HCT116 (cell line): ENCODE measurements around the gene POLR1B. TPM values are rescaled to one million over a fixed set of nuclear protein-coding genes. Genes with fewer than 3 reads are reported as not detected.

ENCODE experiments used
- ATAC-seq: fragments of 200-7000 bp; cut with Tn5 transposase; 2 replicates; pipeline ENCODE4 v1.9.1; 2020; ENCODE audit warnings: mild to moderate bottlenecking, moderate library complexity
- BruUV-seq: library from RNA; stranded (reverse); fragments of 400-500 nt; replicated peaks from 2 replicates; lab custom pipeline; 2021; lab: Mats Ljungman, UMichigan
- CTCF ChIA-PET: fragments of 300-600 bp; sonication (Branson Sonifier 250); formaldehyde crosslinking; loops from one replicate; lab custom pipeline; 2021; ENCODE audit warnings: antibody characterized with exemption; lab: Charles Lee
- POLR2A ChIA-PET: fragments of 300-600, 350-600 bp; sonication (Branson Sonifier 250); formaldehyde crosslinking; loops from one replicate; lab custom pipeline; 2021; ENCODE audit warnings: antibody characterized with exemption; lab: Charles Lee
- RAD21 ChIA-PET, 2 experiments: fragments of 300-600 bp; sonication (Branson Sonifier 250); formaldehyde crosslinking; loops; one replicate each; lab custom pipeline; 2023; ENCODE audit warnings: low total read pairs in 2 of 2; ENCODE audit not compliant: uncharacterized antibody in 2 of 2, unreplicated experiment in 2 of 2, low non-redundant PET in 1 of 2; lab: Charles Lee
- DNase-seq: peaks from one replicate; pipeline ENCODE4 v3.0.0-alpha.2; 2010; ENCODE audit warnings: low read depth, low spot score
- H2AFZ ChIP-seq: fragments of 200-600 bp; shearing (Covaris generic), sonication (generic); 2 replicates; pipeline ENCODE4 v1.6.1; 2017; ENCODE audit warnings: low read depth, mixed run types, mixed read lengths, antibody characterized with exemption, low read length; ENCODE audit not compliant: poor library complexity, severe bottlenecking
- H3K27ac ChIP-seq: 2 replicates; pipeline ENCODE4 v1.5.1; 2012; ENCODE audit warnings: low read depth, low read length
- H3K27me3 ChIP-seq: fragments of 200-600 bp; sonication (generic); 2 replicates; pipeline ENCODE4 v1.6.1; 2016; ENCODE audit warnings: mixed run types, low read length, mixed read lengths; ENCODE audit not compliant: insufficient read depth
- H3K36me3 ChIP-seq, 2 experiments: fragments of 200-500 bp in 1 of 2; fragments of 200-600 bp in 1 of 2; sonication (Bioruptor generic) in 1 of 2; sonication (generic) in 1 of 2; 2 replicates each; pipeline versions ENCODE4 v1.5.1 to v1.6.1; 2014 to 2016; ENCODE audit warnings: low read length in 2 of 2, inconsistent platforms in 1 of 2, mixed read lengths in 1 of 2, mixed run types in 1 of 2; ENCODE audit not compliant: insufficient read depth in 2 of 2, control insufficient read depth in 1 of 2
- H3K4me1 ChIP-seq, 2 experiments: fragments of 200-600 bp in 1 of 2; sonication (generic) in 1 of 2; 2 replicates each; pipeline versions ENCODE4 v1.5.1 to v1.6.1; 2012 to 2017; ENCODE audit warnings: low read length in 2 of 2, inconsistent platforms in 1 of 2, mild to moderate bottlenecking in 1 of 2, mixed read lengths in 1 of 2, mixed run types in 1 of 2, moderate library complexity in 1 of 2; ENCODE audit not compliant: insufficient read depth in 2 of 2, control insufficient read depth in 1 of 2
- H3K4me2 ChIP-seq: fragments of 200-600 bp; sonication (generic); 2 replicates; pipeline ENCODE4 v1.6.1; 2017; ENCODE audit warnings: mixed run types, low read length, mixed read lengths
- H3K4me3 ChIP-seq, 2 experiments: fragments of 200-600 bp in 1 of 2; sonication (generic) in 1 of 2; replicated peaks in 1 of 2; 2 replicates each; pipeline ENCODE4 v1.5.1; 2011 to 2016; ENCODE audit warnings: low read length in 2 of 2, control low read depth in 1 of 2, low read depth in 1 of 2, mild to moderate bottlenecking in 1 of 2, mixed read lengths in 1 of 2, mixed run types in 1 of 2
- H3K79me2 ChIP-seq: fragments of 200-600 bp; sonication (generic); 2 replicates; pipeline ENCODE4 v1.6.1; 2017; ENCODE audit warnings: mild to moderate bottlenecking, mixed run types, low read length, moderate library complexity, mixed read lengths; ENCODE audit not compliant: insufficient read depth
- H3K9ac ChIP-seq: fragments of 200-600 bp; sonication (generic); 2 replicates; pipeline ENCODE4 v1.6.1; 2016; ENCODE audit warnings: low read length, mixed read lengths
- H3K9me2 ChIP-seq: fragments of 200-600 bp; sonication (generic), shearing (Covaris generic); 2 replicates; pipeline ENCODE4 v1.6.1; 2017; ENCODE audit warnings: mixed run types, mild to moderate bottlenecking, moderate library complexity; ENCODE audit not compliant: insufficient read depth
- H3K9me3 ChIP-seq, 2 experiments: fragments of 200-500 bp in 1 of 2; fragments of 200-600 bp in 1 of 2; sonication (Bioruptor generic) in 1 of 2; sonication (generic) in 1 of 2; 2 replicates each; pipeline ENCODE4 v1.6.1; 2014 to 2017; ENCODE audit warnings: low read length in 2 of 2, mixed read lengths in 2 of 2, inconsistent platforms in 1 of 2, low read depth in 1 of 2, mild to moderate bottlenecking in 1 of 2, mixed run types in 1 of 2, moderate library complexity in 1 of 2; ENCODE audit not compliant: control insufficient read depth in 1 of 2, insufficient read depth in 1 of 2
- H4K20me1 ChIP-seq: fragments of 200-600 bp; sonication (generic), shearing (Covaris generic); 2 replicates; pipeline ENCODE4 v1.6.1; 2017; ENCODE audit warnings: mixed run types, mild to moderate bottlenecking, moderate library complexity; ENCODE audit not compliant: insufficient read depth
- EGR1 ChIP-seq: IDR thresholded peaks from 2 replicates; pipeline ENCODE4 v1.6.1; 2012; ENCODE audit warnings: low read depth
- ELF1 ChIP-seq: IDR thresholded peaks from 2 replicates; pipeline ENCODE4 v1.6.1; 2012; ENCODE audit warnings: low read depth, borderline replicate concordance
- EZH2phosphoT487 ChIP-seq: fragments of 200-600 bp; IDR thresholded peaks from 2 replicates; pipeline ENCODE4 v1.6.1; 2018; ENCODE audit warnings: antibody characterized with exemption, borderline replicate concordance
- FOSL1 ChIP-seq: IDR thresholded peaks from 2 replicates; pipeline ENCODE4 v1.6.1; 2012; ENCODE audit warnings: low read depth
- POLR2A ChIP-seq: IDR thresholded peaks from 2 replicates; pipeline ENCODE4 v1.7.0; 2011; ENCODE audit warnings: borderline replicate concordance; ENCODE audit not compliant: insufficient read depth, insufficient read length; ENCODE audit errors: extremely low read depth
- RAD21 ChIP-seq: IDR thresholded peaks from 2 replicates; pipeline ENCODE4 v1.6.1; 2012; ENCODE audit warnings: low read depth, mild to moderate bottlenecking
- TCF7L2 ChIP-seq: IDR thresholded peaks from 2 replicates; pipeline ENCODE4 v1.7.0; 2011; ENCODE audit warnings: borderline replicate concordance, inconsistent platforms; ENCODE audit not compliant: insufficient read depth, insufficient read length; ENCODE audit errors: extremely low read depth
- ZFX ChIP-seq: fragments of 450-650 bp; IDR thresholded peaks from 2 replicates; pipeline ENCODE4 v1.6.1; 2017
- intact Hi-C: fragments of 100-400 bp; cut with micrococcal nuclease; formaldehyde crosslinking; loops from 2 replicates; pipeline ENCODE4 v1.10.0; 2022
- total RNA-seq: library from RNA; stranded (reverse); gene quantifications from one replicate; pipeline ENCODE4 v1.2.1, GENCODE V29; 2021; ENCODE audit not compliant: unreplicated experiment
- TF ChIP-seq, protein P1 (sequence below), 3 experiments: fragments of 200-600 bp in 1 of 3; sonication (generic) in 1 of 3; IDR thresholded peaks in 2 of 3; conservative IDR thresholded peaks in 1 of 3; 2 replicates each; pipeline ENCODE4 v1.5.1; 2012 to 2017; ENCODE audit warnings: low read depth in 2 of 3, low read length in 2 of 3, antibody characterized with exemption in 1 of 3, borderline replicate concordance in 1 of 3, control low read depth in 1 of 3, mild to moderate bottlenecking in 1 of 3, mixed read lengths in 1 of 3, mixed run types in 1 of 3, moderate library complexity in 1 of 3; ENCODE audit not compliant: insufficient read depth in 1 of 3
- TF ChIP-seq, protein P2 (sequence below): IDR thresholded peaks from 2 replicates; pipeline ENCODE4 v1.6.1; 2012; ENCODE audit warnings: low read depth
- TF ChIP-seq, protein P3 (sequence below): IDR thresholded peaks from 2 replicates; pipeline ENCODE4 v1.6.1; 2011; ENCODE audit warnings: mild to moderate bottlenecking, low read length, moderate library complexity; ENCODE audit not compliant: insufficient replicate concordance; ENCODE audit errors: extremely low read depth

The POLR1B gene
- total RNA-seq, 1 experiment from 2014 or later: 57.7 TPM

DNA sequence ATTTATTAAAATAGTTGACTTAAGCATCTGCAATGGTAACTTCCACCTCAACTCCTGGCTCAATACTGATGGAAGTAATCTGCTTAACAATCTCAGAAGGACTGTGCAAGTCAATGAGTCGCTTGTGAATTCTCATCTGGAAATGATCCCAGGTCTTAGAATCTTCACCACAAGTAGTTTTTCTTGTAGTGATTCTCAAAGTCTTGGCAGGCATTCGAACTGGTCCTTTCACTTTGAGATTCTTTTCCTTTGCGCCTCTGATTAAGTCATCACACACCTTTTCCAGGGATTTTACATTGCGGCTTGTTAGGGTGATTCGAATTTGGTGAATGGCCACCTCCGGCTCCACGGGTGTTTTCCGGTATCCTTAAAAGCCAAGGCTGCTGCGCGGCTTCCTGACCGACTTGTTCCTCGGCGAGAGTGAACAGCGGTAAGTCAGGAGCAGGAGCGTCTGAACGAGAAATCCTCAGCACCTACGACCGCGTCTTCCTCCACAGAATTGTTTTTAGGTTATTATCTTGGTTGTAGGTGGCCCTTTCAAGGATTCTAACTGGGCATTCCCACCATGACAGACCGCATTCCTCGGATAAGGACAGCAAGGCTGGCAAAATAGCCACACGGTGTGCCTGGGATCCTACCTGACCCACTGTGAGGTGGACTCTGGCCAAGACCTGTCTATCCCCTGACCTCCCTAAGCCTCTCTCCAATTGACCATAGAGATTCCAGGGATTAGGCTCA is 79.7 kb downstream of the POLR1B start:
- H2AFZ ChIP-seq: peak overlapping the region; percentile 85
- ChIA-PET CTCF (no interaction called here), POLR2A (no interaction called here), RAD21 (no interaction called here)
- no peaks in the 10 kb centered on the region for H3K79me2 ChIP-seq
- no peak overlapping the region for H3K27ac ChIP-seq
- ATAC-seq: no peak
- no peaks in the 10 kb centered on the region for H3K36me3 ChIP-seq
- H3K9ac ChIP-seq: no peak overlapping the region
- BruUV-seq: no TSS peak
- intact Hi-C loops: no loop called here
- H3K9me3 ChIP-seq: no peaks in the 10 kb centered on the region
- H3K4me3 ChIP-seq: no peak overlapping the region
- no peak for DNase-seq
- no peaks in the 10 kb centered on the region for H3K27me3 ChIP-seq
- no peak for TF ChIP-seq TCF7L2
- no peak for TF ChIP-seq ZFX
- H3K4me1 ChIP-seq: peaks cover 22 to 56% of the 10 kb centered on the region in 2 experiments
- no peaks in the 10 kb centered on the region for H3K9me2 ChIP-seq
- peak overlapping the region; percentile 41 for H3K4me2 ChIP-seq
- no peaks in the 10 kb centered on the region for H4K20me1 ChIP-seq

DNA sequence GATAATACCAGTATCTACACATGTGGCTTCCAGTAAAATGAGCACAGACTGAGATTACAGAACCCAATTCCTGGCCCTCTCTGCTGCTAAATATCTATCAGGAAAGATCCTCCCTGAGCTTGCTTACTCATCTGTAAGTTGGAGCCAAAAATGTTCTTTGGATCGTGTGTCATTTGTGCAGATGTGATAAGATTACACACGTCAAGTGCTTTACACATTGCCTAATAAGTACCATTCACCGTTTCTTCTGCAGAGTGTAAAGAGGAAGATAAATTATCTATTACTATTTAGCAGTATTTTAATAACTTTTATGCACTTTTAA is 80.2 kb downstream of the POLR1B start:
- Histone ChIP-seq H2AFZ (peak overlapping the region; percentile 85), H4K20me1 (no peaks in the 10 kb centered on the region), H3K9ac (no peak overlapping the region), H3K27ac (no peak overlapping the region), H3K4me3 (no peak overlapping the region), H3K4me2 (peak overlapping the region; percentile 41), H3K9me2 (no peaks in the 10 kb centered on the region), H3K4me1 (peaks cover 28 to 61% of the 10 kb centered on the region in 2 experiments), H3K27me3 (no peaks in the 10 kb centered on the region), H3K36me3 (no peaks in the 10 kb centered on the region), H3K79me2 (no peaks in the 10 kb centered on the region), H3K9me3 (no peaks in the 10 kb centered on the region)
- intact Hi-C loops: no loop called here
- ATAC-seq (no peak), DNase-seq (no peak)
- POLR2A ChIA-PET: no interaction called here
- CTCF ChIA-PET: interaction anchor here (1.4 kb wide), 1 partner anchor 23 kb away, joined by 3 read pairs; no protein-coding TSS in a partner anchor
- RAD21 ChIA-PET: no interaction called here
- BruUV-seq: no TSS peak
- no peak for TF ChIP-seq EGR1
- no peak for TF ChIP-seq FOSL1
- TF ChIP-seq, protein P1, sequence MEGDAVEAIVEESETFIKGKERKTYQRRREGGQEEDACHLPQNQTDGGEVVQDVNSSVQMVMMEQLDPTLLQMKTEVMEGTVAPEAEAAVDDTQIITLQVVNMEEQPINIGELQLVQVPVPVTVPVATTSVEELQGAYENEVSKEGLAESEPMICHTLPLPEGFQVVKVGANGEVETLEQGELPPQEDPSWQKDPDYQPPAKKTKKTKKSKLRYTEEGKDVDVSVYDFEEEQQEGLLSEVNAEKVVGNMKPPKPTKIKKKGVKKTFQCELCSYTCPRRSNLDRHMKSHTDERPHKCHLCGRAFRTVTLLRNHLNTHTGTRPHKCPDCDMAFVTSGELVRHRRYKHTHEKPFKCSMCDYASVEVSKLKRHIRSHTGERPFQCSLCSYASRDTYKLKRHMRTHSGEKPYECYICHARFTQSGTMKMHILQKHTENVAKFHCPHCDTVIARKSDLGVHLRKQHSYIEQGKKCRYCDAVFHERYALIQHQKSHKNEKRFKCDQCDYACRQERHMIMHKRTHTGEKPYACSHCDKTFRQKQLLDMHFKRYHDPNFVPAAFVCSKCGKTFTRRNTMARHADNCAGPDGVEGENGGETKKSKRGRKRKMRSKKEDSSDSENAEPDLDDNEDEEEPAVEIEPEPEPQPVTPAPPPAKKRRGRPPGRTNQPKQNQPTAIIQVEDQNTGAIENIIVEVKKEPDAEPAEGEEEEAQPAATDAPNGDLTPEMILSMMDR (IDR thresholded peaks at IDR 0.05 in 2 of 3, conservative IDR thresholded peaks at IDR 0.05 in 1 of 3; ENCODE audit: borderline replicate concordance in 1 of 3, insufficient read depth in 1 of 3, low read depth in 2 of 3, low read length in 2 of 3): no peak
- TF ChIP-seq, protein P2, sequence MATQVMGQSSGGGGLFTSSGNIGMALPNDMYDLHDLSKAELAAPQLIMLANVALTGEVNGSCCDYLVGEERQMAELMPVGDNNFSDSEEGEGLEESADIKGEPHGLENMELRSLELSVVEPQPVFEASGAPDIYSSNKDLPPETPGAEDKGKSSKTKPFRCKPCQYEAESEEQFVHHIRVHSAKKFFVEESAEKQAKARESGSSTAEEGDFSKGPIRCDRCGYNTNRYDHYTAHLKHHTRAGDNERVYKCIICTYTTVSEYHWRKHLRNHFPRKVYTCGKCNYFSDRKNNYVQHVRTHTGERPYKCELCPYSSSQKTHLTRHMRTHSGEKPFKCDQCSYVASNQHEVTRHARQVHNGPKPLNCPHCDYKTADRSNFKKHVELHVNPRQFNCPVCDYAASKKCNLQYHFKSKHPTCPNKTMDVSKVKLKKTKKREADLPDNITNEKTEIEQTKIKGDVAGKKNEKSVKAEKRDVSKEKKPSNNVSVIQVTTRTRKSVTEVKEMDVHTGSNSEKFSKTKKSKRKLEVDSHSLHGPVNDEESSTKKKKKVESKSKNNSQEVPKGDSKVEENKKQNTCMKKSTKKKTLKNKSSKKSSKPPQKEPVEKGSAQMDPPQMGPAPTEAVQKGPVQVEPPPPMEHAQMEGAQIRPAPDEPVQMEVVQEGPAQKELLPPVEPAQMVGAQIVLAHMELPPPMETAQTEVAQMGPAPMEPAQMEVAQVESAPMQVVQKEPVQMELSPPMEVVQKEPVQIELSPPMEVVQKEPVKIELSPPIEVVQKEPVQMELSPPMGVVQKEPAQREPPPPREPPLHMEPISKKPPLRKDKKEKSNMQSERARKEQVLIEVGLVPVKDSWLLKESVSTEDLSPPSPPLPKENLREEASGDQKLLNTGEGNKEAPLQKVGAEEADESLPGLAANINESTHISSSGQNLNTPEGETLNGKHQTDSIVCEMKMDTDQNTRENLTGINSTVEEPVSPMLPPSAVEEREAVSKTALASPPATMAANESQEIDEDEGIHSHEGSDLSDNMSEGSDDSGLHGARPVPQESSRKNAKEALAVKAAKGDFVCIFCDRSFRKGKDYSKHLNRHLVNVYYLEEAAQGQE: no peak
- TF ChIP-seq RAD21: no peak
- TF ChIP-seq TCF7L2: no peak
- TF ChIP-seq POLR2A: no peak
- TF ChIP-seq, protein P3, sequence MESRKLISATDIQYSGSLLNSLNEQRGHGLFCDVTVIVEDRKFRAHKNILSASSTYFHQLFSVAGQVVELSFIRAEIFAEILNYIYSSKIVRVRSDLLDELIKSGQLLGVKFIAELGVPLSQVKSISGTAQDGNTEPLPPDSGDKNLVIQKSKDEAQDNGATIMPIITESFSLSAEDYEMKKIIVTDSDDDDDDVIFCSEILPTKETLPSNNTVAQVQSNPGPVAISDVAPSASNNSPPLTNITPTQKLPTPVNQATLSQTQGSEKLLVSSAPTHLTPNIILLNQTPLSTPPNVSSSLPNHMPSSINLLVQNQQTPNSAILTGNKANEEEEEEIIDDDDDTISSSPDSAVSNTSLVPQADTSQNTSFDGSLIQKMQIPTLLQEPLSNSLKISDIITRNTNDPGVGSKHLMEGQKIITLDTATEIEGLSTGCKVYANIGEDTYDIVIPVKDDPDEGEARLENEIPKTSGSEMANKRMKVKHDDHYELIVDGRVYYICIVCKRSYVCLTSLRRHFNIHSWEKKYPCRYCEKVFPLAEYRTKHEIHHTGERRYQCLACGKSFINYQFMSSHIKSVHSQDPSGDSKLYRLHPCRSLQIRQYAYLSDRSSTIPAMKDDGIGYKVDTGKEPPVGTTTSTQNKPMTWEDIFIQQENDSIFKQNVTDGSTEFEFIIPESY: no peak
- no peak for TF ChIP-seq EZH2phosphoT487
- no peak for TF ChIP-seq ELF1
